Calu3 (cell line): ENCODE results near the gene CIROP. TPM values are rescaled to one million over a fixed set of nuclear protein-coding genes. Genes with fewer than 3 reads are reported as not detected.

Experiments
- BruUV-seq: library from RNA; stranded (reverse); fragments of 400-500 nt; replicated peaks from 2 replicates; lab custom pipeline; 2021; lab: Mats Ljungman, UMichigan
- CTCF ChIA-PET: fragments of 300-600 bp; sonication (Branson Sonifier 250); formaldehyde crosslinking; loops from one replicate; lab custom pipeline; 2022; ENCODE audit warnings: antibody characterized with exemption; lab: Charles Lee
- DNase-seq: peaks from one replicate; pipeline ENCODE4 v3.0.0; 2022
- H3K27ac Mint-ChIP-seq: one replicate; pipeline ENCODE4 v1.8.0; 2022; ENCODE audit warnings: mixed read lengths; ENCODE audit not compliant: unreplicated experiment
- H3K27me3 Mint-ChIP-seq: one replicate; pipeline ENCODE4 v1.8.0; 2022; ENCODE audit warnings: mixed read lengths; ENCODE audit not compliant: unreplicated experiment
- H3K36me3 Mint-ChIP-seq: one replicate; pipeline ENCODE4 v1.8.0; 2022; ENCODE audit warnings: mild to moderate bottlenecking, moderate library complexity, mixed read lengths; ENCODE audit not compliant: insufficient read depth, unreplicated experiment
- H3K4me1 Mint-ChIP-seq: one replicate; pipeline ENCODE4 v1.8.0; 2022; ENCODE audit warnings: mild to moderate bottlenecking, low read depth, mixed read lengths; ENCODE audit not compliant: unreplicated experiment
- H3K4me3 Mint-ChIP-seq: one replicate; pipeline ENCODE4 v1.8.0; 2022; ENCODE audit warnings: mild to moderate bottlenecking, low read depth, moderate library complexity, mixed read lengths; ENCODE audit not compliant: unreplicated experiment
- H3K9me3 Mint-ChIP-seq: one replicate; pipeline ENCODE4 v1.8.0; 2022; ENCODE audit warnings: low read depth, mixed read lengths; ENCODE audit not compliant: unreplicated experiment
- intact Hi-C: fragments of 100-400 bp; cut with micrococcal nuclease; formaldehyde crosslinking; loops from one replicate; pipeline ENCODE4 v1.10.0; 2022; ENCODE audit not compliant: unreplicated experiment
- total RNA-seq: library from RNA; stranded (reverse); gene quantifications from 2 replicates; pipeline ENCODE4 v1.2.3, GENCODE V29; 2022
- TF ChIP-seq, protein P1 (sequence below): fragments of 200-600 bp; IDR thresholded peaks from one replicate; pipeline ENCODE4 v1.8.0; 2022; ENCODE audit warnings: antibody characterized with exemption; ENCODE audit not compliant: unreplicated experiment

The CIROP gene
- total RNA-seq, 1 experiment from 2014 or later: not detected

DNA sequence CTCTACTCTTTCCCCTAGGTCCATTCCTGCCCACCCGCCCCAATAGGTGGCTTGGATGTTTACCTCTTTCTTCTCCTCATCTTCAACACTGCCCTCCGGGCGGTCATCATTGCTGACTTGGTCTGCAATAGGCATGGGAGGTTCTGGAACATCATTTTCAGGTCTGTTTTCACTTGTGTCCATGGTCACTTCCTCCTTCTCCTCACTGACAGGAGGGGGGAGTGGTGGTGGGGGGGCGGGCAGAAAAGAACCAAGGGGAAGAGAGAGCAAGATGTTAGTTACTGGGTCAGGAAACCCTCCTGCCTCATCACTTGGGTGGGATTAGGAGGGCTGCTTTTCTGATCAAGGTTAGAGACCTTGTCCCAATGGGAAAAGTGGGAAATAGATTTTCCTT, 35.4 kb downstream of the CIROP start:
- CTCF ChIA-PET: interaction anchor here (0.6 to 1.8 kb wide), 19 partner anchors 9 to 232 kb away, joined by 3 to 25 read pairs (median 5); partner anchors contain the start of genes ACIN1, AJUBA, C14orf119 and CDH24
- no TSS peak for BruUV-seq
- DNase-seq: no peak
- Mint-ChIP-seq H3K4me3 (no peak overlapping the region), H3K27me3 (no peaks in the 10 kb centered on the region), H3K36me3 (peaks cover 65% of the 10 kb centered on the region), H3K4me1 (peaks cover 31% of the 10 kb centered on the region), H3K9me3 (no peaks in the 10 kb centered on the region), H3K27ac (no peak overlapping the region)
- TF ChIP-seq, protein P1, sequence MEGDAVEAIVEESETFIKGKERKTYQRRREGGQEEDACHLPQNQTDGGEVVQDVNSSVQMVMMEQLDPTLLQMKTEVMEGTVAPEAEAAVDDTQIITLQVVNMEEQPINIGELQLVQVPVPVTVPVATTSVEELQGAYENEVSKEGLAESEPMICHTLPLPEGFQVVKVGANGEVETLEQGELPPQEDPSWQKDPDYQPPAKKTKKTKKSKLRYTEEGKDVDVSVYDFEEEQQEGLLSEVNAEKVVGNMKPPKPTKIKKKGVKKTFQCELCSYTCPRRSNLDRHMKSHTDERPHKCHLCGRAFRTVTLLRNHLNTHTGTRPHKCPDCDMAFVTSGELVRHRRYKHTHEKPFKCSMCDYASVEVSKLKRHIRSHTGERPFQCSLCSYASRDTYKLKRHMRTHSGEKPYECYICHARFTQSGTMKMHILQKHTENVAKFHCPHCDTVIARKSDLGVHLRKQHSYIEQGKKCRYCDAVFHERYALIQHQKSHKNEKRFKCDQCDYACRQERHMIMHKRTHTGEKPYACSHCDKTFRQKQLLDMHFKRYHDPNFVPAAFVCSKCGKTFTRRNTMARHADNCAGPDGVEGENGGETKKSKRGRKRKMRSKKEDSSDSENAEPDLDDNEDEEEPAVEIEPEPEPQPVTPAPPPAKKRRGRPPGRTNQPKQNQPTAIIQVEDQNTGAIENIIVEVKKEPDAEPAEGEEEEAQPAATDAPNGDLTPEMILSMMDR: no peak
- intact Hi-C loops: no loop called here

DNA sequence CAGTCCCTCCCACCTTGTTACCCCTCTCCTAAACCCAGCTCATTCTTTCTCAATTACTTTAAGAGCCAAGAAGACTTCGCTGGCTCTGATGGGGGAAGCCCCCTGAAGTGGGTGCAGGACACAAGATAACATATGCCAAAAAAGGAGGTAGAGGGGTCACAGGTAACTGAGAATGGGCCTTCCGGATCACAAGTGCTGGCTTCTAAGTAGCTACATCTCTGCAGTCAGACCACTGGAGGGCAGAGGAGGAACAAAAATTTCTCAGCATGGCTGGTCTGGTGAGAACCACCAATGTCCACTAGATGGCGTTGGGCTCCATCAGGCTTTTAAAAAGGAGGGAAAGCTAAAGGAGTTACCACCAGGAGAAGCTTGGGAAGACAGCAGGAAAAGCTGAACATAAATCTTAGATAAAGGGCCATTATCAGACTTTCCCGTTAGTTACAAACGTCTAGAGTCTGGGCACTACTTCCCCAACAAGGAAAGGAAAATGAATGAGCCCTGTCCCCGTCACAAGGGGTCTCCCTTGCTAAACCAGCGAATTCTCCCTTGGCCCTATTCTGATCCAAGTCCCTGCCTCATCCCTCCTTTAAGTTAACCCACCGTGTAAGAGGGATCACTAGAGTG, 35.9 kb downstream of the CIROP start:
- Mint-ChIP-seq H3K27ac (no peak overlapping the region), H3K9me3 (no peaks in the 10 kb centered on the region), H3K27me3 (no peaks in the 10 kb centered on the region), H3K4me1 (peaks cover 35% of the 10 kb centered on the region), H3K36me3 (peaks cover 69% of the 10 kb centered on the region), H3K4me3 (no peak overlapping the region)
- peak; percentile 82 for DNase-seq
- intact Hi-C loops: no loop called here
- CTCF ChIA-PET: interaction anchor here (0.6 to 1.8 kb wide), 21 partner anchors 9 to 233 kb away, joined by 3 to 25 read pairs (median 5); partner anchors contain the start of genes ACIN1, AJUBA, C14orf119 and CDH24
- TSS peak; percentile 1 for BruUV-seq
- TF ChIP-seq, protein P1: peak; percentile 90

- intact Hi-C loops: no loop called here
- Mint-ChIP-seq H3K4me1 (peaks cover 43% of the 10 kb centered on the region), H3K36me3 (peaks cover 66% of the 10 kb centered on the region), H3K9me3 (no peaks in the 10 kb centered on the region), H3K27ac (no peak overlapping the region), H3K4me3 (no peak overlapping the region), H3K27me3 (no peaks in the 10 kb centered on the region)
- TF ChIP-seq, protein P1: no peak
- BruUV-seq: no TSS peak
- CTCF ChIA-PET: interaction anchor here (0.6 to 1.8 kb wide), 18 partner anchors 9 to 234 kb away, joined by 3 to 25 read pairs (median 6); partner anchors contain the start of genes ACIN1, AJUBA, C14orf119 and CDH24
- DNase-seq: no peak
Measured at GRCh38 chr14:23067847-23068788, 36.7 kb downstream of the CIROP start.

DNA sequence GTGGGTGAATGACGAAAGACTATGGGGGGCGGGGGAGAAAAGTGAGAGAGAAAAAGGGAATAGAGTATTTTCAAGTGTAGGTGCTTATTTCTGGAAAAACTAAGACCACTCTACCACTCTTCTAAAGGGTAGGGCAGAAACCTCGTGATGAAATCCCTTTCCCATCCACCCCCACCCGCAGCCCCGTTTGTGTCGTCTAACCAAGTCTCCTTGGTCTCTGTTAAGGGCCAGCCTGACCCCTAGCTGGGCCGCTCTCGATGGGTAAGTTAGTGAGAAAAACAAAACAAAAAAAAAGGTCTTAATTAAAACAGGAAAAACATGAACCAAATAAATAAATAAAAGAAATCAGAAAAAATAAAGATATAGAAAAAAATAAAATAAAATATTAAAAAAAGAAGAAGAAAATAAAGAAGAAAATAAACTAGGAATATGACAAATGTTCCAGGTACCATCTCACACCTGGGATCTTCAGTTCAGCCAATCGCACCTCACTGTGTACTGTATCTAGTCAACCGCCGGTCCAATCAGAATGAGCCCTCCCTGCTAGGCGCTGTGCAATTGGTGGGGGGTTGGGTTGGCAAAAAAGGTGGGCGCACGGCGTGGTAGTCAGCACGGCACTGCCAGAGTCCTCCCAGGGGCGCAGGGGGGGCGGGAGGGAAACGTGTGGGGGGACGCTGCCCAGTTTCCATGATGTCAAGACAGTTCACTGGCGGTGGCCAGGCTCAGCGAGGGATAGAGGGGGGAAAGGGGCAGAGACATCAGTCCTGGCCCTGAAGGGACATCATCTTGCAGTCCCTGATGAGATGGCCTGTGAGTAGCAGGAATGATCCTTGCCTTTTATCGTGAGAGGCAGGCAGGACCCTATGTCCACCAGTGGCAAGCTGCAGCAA, 37.7 kb downstream of the CIROP start:
- intact Hi-C loops: no loop called here
- H3K27me3 Mint-ChIP-seq: no peaks in the 10 kb centered on the region
- BruUV-seq: no TSS peak
- DNase-seq: no peak
- H3K27ac Mint-ChIP-seq: no peak overlapping the region
- peaks cover 72% of the 10 kb centered on the region for H3K36me3 Mint-ChIP-seq
- H3K9me3 Mint-ChIP-seq: no peaks in the 10 kb centered on the region
- TF ChIP-seq, protein P1: no peak
- H3K4me3 Mint-ChIP-seq: no peak overlapping the region
- CTCF ChIA-PET: no interaction called here
- H3K4me1 Mint-ChIP-seq: peaks cover 48% of the 10 kb centered on the region
